Stimulated activated CD8-positive, alpha-beta memory T cell treated with anti-CD3 and anti-CD28 coated beads, Interleukin-15, amount 100 ng/mL, for 24 hours (primary cell): ENCODE measurements around the gene PER1.
"Not testable (repeated sequence)": the region's sequence is repeated elsewhere in the genome, so short reads cannot be mapped to it uniquely, and the experiment has no call there.

Source experiments
- DNase-seq: peaks from one replicate; pipeline ENCODE4 v3.0.0-alpha.2; 2020; ENCODE audit warnings: low read depth

The PER1 gene

DNA sequence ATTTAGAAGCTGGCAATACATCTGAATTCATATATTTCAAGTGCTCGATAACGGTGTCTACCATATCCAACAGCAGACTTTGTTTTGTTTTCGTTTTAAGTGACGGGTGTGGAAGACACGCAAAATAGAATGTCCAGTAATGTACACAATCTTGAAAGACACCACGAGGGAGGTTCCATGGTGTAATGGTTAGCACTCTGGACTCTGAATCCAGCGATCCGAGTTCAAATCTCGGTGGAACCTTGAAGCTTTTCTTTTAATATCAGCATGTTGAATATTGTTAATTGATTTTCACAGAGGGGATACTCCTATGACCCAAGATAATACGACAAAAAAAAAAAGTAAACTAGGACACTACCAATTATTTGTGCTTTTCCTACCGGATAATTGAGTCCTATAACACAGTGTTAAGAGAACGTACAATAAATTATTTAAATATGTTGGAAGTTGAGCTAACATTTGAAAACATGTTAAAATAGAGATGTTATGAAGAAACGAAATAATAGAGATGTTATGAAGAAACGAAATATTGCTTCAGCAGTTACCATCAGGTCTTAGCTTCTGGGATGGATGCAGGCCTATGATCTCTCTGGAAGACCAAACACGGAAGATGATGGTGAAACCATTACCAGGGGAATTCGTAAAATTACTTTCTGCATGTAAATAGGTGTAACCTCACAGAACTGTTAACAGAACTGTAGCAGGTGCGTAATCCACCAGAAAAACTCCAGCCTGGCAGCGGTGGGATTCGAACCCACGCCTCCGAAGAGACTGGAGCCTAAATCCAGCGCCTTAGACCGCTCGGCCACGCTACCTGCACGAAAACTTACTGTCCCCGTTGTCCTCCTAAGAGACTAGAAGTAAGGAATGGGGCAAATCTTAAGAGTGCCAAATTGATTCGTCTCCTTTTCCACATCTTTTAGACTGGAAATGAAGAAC lies 32.4 kb downstream of the PER1 start:
- DNase-seq, result peak; percentile 84

DNA sequence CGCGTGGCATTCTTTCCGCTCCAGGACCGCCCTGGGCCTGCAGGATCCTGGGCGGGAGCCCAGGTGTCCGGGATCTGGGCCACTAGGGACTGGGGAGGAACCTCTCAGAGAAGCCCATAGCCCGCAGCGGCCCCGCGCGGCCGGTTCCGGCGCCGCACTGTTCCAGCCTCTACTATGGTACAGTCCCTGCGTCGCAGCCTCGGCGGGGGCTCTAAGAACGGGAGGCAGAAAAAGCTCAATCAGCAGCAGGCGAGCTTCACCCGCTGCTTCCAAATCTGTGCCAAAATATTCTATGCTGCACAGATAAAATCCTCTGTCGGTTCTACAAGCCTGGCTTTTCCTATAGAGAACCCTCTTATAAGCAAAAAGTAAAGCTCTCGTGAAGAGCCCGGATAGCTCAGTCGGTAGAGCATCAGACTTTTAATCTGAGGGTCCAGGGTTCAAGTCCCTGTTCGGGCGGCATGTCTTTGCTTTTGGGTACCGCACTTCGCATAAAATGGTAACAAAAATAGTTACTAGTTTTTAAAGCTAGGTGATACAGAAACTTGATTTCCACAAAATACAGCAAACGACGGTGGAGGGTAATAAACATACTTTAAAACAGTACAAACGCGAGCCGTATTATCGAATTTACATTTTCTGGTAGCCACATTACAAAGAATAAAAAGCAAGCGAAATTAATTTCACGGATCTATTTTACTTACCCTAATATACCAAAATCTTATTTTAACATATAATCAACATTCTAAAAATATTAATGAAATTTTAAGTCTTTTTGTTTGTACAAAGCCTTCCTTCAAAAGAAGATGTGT lies 33.2 kb downstream of the PER1 start:
- peak; percentile 73 for DNase-seq

DNA sequence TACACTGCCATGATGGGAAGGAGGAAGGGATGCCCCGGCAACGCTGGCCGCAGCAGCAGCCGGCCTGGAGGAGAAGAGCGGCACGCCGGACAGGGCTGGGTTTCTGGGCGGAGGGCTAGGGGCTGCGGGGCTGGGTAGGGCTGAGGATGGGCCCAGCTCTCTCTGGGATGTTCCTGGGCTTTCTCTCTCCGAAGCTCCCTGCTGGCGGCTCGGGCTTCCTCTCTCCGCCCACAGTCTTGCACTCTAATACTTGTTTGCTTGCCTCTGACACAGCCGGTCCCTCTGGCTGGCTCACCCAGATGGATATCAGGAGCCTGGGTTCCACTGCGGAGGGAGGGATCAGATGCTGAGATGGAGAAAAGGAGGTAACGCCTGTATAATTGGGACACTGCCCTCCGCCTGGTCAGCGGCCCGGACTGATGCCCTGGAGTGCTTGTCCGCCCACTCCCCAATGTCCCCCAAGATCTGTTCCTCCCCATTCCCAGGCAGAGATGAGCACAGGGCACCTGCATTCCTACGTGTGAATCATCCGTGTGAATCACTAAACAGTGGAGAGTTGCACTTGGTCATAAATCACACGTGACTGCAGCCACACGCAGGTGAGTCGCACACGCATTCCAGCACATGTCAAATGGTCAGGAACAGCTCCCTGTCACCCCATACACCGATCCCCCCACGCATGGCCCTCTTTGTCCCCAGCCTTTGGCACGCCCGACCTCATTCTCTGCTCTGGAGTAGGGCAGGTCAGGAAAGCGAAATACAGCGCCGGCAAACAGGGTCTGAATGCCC lies 34.0 kb downstream of the PER1 start, which contains the start of gene ALOXE3:
ALOXE3 (minus strand) TSS at position 535 of the 789 bp plus-strand sequence; CDS start at position 11, 524 bp downstream.
- DNase-seq, result no peak

DNA sequence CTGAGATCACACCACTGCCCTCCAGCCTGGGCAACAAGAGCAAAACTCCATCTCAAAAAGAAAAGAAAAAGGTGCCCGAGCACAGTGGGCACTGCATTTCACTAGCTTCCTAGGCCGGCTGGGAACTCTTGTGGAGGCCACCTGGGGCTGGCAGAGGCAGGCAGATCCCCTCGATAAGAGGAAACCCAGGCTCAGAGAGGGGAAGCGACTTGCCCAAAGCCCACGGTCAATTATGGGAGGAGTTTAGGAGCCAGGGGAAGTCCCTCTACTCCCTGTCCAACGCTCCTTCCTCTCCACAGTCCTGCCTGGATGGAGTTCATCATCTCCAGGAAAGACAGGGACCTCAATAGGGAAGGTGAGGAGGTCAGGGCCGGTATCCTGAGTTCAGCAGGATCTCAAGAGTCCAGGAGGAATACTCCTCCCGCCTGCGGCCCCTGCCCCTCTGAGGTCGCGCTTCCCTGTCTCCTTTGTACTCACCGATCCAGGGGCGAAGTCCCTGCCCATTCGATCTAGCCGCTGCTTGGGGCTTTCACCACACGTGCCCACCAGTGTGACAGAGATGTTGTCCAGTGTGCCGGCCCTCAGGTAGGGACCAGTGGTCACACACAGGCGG lies 34.7 kb downstream of the PER1 start:
- no peak for DNase-seq

DNA sequence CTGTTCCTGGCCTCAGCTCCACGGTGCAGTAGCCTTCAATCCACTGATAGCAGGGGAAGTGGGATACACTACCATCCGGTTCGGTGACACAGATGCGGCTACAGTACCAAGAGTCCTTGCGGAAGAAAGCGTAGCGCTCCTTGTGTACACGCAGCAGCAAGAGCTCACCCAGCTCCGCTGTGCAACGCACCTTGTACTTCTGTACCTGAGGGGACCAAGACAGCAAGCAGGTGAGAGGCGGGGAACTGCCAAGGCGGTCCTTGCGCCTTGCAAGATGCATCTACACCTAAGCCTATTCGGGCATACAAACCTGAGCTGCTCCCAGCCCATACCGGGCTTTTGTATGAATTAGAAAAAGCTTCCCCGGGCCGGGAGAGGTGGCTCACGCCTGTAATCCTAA lies 35.4 kb downstream of the PER1 start:
- no peak for DNase-seq

DNA sequence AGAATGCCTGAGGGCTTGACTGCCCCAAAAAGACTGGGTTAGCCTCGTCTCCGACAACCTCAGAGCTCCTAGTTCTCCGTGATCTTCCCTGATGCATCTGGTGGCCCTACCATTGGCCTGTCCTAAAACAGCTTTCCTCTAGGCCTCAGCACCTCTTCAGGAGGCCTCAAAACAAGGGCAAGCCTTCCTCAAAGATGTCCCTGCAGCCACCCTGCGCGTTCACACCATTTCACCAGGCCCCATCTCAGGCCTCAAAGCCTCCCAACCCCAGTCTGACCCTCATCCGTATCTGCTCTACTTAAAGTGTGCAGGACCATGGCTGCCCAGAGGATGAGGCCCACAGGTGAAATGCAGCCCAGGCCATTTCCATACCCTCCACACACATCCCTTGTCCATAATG lies 41.3 kb downstream of the PER1 start:
- DNase-seq, result no peak

DNA sequence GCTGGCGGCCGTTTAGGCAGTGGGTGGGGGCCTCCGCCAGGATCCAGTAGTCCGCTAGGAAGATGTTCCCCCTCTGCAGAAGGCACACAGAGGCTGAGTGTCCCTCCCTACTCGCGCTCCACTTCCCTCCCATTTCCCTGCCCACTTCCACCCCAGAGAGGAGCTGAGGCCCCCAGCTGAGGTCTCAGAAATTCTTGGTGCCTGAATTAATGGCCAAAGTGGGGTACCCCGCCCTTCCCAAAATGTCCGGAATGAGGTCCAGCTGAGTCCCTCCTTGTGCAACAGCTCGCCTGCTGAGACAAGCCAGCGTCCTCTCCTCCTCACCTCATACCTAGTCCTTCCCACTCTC lies 41.8 kb downstream of the PER1 start:
- DNase-seq, result no peak

DNA sequence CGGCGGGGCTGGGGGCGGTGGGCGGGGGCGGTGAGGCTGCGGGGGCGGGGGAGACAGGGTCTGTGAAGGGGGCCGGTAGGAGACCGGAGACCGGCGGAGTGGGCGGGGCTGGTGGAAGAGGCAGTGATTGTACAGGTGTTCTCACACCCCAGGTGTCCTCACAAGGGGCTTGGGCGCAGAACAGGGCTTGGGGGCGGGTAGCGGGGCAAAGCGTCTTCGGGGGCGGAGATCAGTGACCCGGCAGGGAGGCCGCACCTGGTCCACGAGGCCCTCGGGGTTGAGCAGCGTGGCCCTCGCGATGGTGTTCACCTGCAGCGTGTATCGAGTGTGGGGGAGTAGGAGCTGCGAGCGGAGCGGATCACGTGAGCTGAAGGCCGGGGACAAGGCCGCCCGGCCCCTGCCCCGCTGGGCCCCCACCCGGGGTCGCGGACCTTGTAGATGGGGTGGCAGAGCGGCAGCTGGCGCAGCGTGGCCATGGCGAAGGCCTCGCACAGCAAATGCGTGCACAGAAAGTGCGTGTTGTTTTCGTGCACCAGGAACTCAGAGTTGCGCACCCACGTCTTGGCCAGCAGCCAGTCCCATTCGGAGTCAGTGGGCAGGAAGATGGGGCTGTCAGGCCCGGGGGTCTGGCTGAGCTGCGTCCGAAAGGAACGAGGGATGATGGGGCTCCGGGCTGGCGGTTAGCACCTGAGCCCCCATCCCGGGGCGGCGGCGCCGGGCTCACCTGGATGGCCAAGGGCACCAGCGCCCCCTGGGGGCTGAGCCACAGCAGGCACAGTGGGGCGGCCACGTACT lies 42.3 kb downstream of the PER1 start:
- DNase-seq, result no peak

DNA sequence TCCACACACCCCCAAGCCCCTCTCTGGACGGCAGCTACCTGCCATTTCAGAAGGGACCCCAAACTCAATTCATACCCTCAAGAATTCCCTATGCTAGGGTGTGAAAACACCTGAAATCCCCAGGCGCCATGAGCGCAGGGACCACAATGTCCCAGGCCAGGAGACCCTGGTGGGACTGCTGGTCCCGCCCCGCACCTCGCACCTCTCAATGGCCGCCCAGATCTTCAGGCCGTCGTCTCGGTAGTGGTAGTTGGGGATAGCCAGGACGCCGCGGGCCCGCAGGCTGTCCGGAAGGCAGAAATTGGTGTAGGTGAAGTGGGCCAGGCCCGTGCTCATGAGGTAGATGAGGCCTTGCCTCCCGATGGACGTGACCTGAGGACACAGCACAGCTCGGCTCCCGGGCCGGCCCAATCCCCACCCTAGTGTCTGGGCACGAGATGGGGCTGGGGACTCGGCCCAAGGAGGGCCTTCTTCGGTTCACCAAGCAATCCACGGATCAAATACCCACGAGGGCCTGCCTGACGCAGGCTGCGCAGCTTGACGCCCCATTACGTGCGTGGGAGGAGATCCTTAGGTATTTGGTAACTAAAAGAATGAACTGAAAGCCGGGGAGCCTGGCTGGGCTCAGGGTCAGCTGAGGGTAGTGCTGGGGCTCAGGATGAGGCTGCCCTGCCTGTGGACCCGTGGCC lies 43.1 kb downstream of the PER1 start:
- no peak for DNase-seq

DNA sequence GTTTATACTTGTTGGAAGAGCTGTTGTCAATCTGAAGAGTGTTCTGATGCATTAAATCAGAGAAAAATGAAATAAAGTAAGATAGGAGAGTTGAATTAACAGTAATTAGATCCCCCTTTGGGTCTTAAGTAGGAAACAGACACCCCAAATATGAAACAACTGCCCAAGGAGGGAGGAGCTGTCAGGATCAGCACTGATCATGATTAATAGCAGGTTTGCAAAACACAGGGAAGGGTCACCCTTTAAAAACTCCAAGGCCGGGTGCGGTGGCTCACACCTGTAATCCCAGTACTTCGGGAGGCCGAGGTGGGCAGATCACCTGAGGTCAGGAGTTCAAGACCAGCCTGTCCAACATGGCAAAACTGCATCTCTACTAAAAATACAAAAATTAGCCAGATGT lies 45.2 kb downstream of the PER1 start:
- DNase-seq, result not testable (repeated sequence)

DNA sequence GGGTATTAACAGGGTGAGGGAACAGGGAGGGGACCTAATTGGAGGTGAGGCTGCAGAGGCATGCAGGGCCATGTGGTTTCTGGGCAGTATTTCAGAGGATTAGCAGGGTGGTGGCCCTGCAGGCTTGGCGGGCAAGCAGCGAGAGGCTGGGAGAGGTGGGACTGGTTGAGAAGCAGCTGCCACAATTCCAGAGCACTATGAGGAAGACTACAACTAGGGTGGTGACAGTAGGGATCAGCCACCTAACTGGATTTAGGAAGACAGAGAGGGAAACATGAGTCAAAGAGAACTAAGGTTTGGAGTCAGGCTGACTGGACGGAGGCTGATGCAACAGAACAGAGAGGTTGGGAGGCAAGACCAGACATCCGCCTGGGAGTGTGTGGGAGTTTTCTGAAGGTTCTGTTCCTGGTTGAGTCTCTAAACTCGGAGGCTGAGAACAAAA lies 46.2 kb downstream of the PER1 start:
- no peak for DNase-seq

DNA sequence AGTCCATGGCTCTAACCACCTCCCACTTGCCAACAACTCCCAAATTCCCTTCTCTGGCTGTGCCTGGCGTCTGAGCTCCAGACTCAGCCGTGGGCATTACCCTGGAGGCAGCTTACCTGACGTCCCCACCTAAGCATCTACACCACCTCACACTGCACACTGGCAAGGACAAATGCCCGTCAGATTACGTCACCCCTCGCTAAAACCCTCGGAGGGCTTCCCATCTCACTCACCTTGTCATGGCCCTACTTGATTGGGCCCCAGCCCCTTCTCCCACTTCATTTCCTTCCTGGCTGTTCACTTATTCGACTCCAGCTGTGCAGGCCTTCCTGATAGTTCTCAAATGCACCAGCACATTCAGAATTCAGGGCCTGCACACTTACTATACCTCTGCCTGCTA lies 47.3 kb downstream of the PER1 start:
- DNase-seq, result no peak

DNA sequence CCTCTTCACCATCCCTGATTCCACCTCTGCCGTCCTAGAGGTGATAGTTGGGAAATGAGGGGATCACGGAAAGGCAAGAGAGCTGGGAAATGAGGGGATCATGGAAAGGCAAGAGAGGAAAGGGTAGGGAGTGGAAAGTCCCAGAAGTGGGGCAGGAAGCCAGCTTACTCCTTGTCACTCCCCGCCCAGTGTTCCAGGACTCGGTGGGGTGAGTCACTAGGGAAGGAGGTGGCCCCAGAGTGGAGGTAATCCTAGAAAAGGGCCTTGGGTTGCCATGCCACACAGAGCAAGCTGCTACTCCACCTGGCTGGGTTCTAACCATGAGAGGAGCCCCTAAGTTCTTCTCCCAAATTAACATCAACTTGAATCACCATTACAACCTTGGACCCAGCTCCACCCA lies 48.7 kb downstream of the PER1 start:
- no peak for DNase-seq

DNA sequence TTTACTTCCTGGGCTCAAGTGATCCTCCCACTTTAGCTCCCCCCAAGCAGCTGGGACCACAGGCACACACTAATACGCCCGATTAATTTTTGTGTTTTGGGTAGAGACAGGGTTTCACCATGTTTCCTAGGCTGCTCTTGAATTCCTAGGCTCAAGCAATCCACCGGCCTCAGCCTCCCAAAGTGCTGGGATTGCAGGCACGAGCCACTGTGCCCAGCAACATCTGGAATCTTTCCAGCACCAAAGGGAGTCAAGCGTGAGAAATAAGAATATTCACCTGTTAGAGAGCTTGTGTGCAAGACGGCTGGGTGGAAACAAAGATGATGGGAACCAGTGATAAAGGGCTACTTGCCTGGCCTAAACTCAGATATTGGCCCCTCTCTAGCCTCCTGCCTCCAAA lies 50.5 kb downstream of the PER1 start:
- no peak for DNase-seq

DNA sequence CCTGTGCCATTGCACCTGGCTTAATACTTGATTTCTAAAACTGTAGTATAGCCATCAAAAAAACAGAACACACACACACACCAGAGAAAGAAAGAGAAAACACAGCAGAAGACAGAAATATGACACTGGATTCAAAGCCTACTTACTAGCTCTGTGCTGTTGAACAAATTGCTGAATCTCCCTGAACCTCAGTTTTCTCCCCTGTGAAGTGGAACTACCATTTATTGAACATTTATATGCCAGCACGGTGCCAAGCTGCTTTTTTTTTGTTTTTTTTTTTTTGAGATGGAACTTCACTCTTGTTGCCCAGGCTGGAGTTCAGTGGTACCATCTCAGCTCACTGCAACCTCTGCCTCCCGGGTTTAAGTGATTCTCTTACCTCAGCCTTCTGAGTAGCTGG lies 51.4 kb downstream of the PER1 start:
- DNase-seq, result no peak

DNA sequence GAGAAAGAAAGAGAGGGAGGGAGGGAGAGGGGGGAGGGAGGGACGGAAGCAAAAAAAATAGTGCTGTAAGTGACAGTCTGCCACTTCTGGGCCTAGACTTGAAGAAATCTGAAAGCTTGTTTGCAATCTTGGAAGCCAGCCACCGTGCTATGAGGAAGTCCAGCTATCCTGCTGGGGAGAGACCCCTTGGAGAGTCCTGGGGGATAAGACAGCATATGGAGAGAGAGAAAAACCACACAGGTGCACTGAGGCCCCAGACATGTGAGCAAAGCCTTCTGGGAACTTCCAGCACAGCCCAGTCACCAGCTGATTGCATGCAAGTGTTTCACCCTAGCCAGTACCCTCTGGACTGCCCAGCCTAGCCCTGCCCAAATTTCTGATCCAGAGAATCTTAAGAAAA lies 52.1 kb downstream of the PER1 start:
- no peak for DNase-seq

DNA sequence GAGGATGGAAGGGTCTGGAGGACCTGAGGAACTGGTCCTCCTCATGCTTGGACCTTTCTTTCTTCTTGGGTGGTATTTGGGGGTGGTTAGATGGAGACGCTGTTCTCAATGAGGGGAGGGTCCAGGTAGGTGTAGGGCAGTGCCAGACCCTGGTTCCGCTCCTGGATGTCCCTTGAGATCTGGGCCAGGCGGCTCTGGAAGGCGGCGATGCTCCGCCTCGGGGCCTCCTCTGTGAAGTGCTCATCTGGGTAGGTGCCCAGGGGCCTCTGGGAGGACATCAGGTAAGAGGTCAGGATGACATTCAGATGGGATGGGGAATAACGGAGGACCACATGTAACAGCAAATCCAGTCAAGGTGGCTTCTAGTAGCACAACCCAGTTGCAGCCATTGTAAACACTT lies 55.7 kb downstream of the PER1 start:
- no peak for DNase-seq

DNA sequence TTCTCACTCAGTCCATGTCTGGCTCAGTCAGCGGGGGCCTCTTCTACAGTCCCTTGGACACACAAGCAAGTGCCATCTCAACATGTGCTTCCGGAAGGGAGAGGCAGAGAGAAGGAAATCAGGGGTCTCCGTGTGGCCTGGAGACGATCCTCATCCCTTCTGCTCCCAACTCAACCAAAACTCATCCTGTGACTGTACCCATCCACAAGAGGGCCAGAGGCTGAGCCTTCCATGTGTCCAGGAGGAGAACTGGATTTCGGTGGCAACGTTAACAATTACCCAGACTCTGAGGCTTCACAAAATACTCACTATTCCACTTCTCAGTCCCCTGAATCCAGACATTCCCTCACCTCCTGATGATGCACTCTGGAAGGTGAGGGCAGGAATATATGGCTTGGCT lies 56.8 kb downstream of the PER1 start:
- no peak for DNase-seq

DNA sequence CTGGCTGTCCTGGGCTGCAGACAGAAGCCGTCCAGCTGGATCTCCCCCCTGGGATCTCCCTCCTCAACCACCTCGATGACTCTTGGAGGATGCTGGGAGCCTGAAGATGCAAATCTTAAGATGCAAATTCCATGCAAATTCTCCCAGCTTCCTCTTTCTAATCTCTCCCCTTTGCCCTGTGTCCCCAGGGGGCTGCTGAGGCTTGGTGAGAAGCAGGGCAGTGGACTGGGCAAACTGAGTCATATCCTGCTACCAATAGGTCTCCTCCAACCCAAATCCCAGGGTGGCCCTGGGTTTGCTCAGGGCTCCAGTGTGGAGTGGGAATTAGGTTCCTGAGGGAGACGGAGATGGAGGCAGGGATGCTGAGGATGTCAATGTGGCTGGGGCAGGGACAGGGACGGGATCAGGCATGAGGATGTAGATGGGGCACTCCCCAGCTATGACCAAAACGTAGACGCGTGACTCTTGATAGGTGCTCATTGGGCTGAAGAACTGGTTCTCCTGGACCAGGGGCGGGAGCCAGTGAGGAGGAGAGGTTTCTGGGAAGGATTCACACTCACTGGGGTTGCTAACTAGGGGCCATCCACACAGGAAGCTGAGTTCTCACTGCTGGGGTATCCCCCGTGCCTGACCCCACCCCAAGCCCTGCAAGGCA lies 61.0 kb downstream of the PER1 start:
- no peak for DNase-seq
